Activated T-cell treated with anti-CD3 and anti-CD28 coated beads, Interleukin-2, amount 50 U/mL, for 72 hours (primary cell): ENCODE data around the gene PTPRD. TPM values are rescaled to one million over a fixed set of nuclear protein-coding genes. Genes with fewer than 3 reads are reported as not detected.

Source experiments
- ATAC-seq, 2 donors: fragments of 150-1000 bp; cut with Tn5 transposase; replicated peaks in 1 of 2; 2 replicates each; pipeline ENCODE4 v1.10.0; 2021; ENCODE audit warnings: moderate library complexity in 2 of 2, mild to moderate bottlenecking in 1 of 2
- DNase-seq, 2 donors: peaks; one replicate each; pipeline ENCODE4 v3.0.0; 2021 to 2022; ENCODE audit warnings: mixed read lengths in 1 of 2
- H3K27ac Mint-ChIP-seq: one replicate; pipeline ENCODE4 v1.8.0; 2022; ENCODE audit warnings: mild to moderate bottlenecking, moderate library complexity, mixed read lengths
- H3K27me3 Mint-ChIP-seq: one replicate; pipeline ENCODE4 v1.8.0; 2022; ENCODE audit warnings: low read depth, mixed read lengths
- H3K36me3 Mint-ChIP-seq, 2 donors: one replicate each; pipeline ENCODE4 v1.8.0; 2022; ENCODE audit warnings: mixed read lengths in 2 of 2, mild to moderate bottlenecking in 1 of 2; ENCODE audit not compliant: insufficient read depth in 2 of 2
- H3K4me1 Mint-ChIP-seq: one replicate; pipeline ENCODE4 v1.8.0; 2022; ENCODE audit warnings: low read depth, mixed read lengths
- H3K4me3 Mint-ChIP-seq, 2 donors: one replicate each; pipeline ENCODE4 v1.8.0; 2022; ENCODE audit warnings: mild to moderate bottlenecking in 2 of 2, mixed read lengths in 2 of 2, moderate library complexity in 2 of 2
- H3K9me3 Mint-ChIP-seq, 2 donors: one replicate each; pipeline ENCODE4 v1.8.0; 2022; ENCODE audit warnings: mixed read lengths in 2 of 2
- total RNA-seq, 2 donors: library from RNA; stranded (reverse); gene quantifications; one replicate each; pipeline ENCODE4 v1.2.3, GENCODE V29; 2022

The PTPRD gene
- total RNA-seq, 2 donors from 2014 or later: 0.44 TPM; not detected in 1

DNA sequence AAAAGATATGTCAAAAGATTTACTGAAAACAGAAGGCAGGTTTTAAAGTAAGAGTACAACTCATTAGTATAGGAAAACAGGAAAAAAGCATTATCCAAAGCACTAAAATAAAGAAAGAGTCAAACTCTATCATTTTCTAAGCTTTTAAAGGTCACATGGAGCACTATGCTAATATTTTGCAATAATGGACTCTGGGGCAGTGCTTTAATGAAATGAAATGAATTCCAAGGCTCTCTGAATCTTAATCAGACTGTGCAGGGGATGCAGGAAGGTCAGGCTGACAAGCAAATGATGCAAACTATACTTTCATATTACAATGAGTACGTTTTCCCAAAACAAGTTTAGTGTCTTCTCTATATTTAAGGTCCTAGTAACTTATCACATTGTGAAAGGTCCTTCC is 1831.3 kb downstream of the PTPRD start:
- no peak overlapping the region for H3K4me3 Mint-ChIP-seq
- no peaks in the 10 kb centered on the region for H3K4me1 Mint-ChIP-seq
- no peak overlapping the region for H3K27ac Mint-ChIP-seq
- no peak for ATAC-seq
- no peaks in the 10 kb centered on the region for H3K9me3 Mint-ChIP-seq
- no peaks in the 10 kb centered on the region for H3K27me3 Mint-ChIP-seq
- no peaks in the 10 kb centered on the region for H3K36me3 Mint-ChIP-seq
- DNase-seq: no peak

DNA sequence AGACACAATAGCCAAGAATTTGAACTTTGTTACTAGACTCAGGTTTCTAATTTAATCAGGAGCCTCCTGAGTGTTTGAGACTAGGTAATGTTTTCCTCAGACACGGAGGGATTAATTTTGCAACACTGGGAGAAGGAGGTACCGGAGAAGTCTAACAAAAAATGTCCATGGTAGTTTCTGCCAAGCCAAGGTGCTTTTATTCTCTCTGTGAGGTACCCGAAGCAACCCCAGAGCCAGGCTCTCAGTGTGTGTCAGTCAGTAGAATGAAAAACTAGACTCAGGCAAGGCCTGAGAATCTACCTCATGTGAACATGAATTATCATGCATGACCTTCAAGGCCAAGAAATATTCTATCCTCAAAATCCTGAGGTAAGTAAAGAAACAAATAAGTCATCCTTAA is 1832.4 kb downstream of the PTPRD start:
- no peaks in the 10 kb centered on the region for H3K36me3 Mint-ChIP-seq
- H3K4me3 Mint-ChIP-seq: no peak overlapping the region

DNA sequence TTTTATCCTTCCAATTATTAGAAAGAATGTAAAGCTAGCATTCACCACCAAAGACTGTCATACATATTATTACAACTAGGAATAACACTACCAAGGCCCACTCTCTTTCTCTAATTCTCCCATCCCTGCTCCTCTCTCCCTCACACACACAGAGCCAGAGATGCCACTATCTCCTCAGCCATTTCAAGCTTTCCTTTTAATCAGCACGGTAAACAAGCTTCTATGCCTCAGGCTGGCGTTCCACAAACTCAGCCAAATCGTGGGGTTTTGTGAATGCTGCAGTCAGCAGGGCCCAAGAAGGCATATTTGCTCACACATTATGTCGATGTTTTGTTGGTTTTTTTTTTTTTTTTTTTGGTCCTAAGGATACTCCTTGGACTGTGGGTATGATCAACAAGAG is 1833.3 kb downstream of the PTPRD start:
- Mint-ChIP-seq H3K27ac (no peak overlapping the region), H3K27me3 (no peaks in the 10 kb centered on the region), H3K4me3 (no peak overlapping the region), H3K9me3 (no peaks in the 10 kb centered on the region), H3K4me1 (no peaks in the 10 kb centered on the region), H3K36me3 (no peaks in the 10 kb centered on the region)
- DNase-seq: no peak
- ATAC-seq: no peak

More for the DNA sequence above, 1832.4 kb downstream of the PTPRD start:
- Mint-ChIP-seq H3K4me1 (no peaks in the 10 kb centered on the region), H3K27ac (no peak overlapping the region), H3K9me3 (no peaks in the 10 kb centered on the region), H3K27me3 (no peaks in the 10 kb centered on the region)
- no peak for DNase-seq
- no peak for ATAC-seq

DNA sequence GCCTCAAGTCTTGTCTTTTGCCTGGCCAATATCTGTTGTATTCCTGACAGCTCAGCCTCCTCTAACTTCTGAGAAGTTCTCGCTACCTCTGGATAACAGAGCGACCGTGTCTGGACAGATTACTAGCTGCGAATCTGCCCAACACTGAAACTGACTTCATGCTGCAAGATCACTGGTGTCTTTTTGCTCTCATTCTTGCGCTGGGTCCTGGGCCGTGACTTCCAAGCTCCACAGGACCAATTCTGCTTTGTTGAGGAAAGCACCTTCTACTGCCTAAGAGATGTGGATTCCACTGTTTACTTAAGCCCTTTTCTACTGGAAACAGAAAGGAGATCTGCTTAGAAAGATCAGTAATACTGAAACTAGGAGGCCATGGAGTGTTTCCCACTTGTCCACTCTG is 1834.4 kb downstream of the PTPRD start:
- Mint-ChIP-seq H3K9me3 (no peaks in the 10 kb centered on the region), H3K27ac (no peak overlapping the region), H3K4me1 (no peaks in the 10 kb centered on the region), H3K4me3 (no peak overlapping the region), H3K27me3 (no peaks in the 10 kb centered on the region), H3K36me3 (no peaks in the 10 kb centered on the region)
- DNase-seq: no peak
- ATAC-seq: no peak

DNA sequence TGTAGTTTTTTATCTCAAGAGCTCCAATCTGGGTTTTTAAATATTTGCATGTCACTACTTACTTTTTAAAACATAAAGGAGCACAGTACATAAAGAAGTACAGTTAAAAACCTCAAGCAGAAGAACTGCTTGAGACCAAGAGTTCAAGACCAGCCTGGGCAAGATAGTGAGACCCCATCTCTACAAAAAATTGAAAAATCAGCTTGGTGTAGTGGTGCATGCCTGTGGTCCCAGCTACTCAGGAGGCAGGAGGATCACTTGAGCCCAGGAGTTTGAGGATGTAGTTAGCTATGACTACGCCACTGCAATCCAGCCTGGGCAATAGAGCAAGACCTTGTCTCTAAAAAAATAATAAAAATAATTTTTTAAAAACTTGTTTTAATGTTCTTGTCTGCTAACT is 1840.5 kb downstream of the PTPRD start:
- Mint-ChIP-seq H3K9me3 (no peaks in the 10 kb centered on the region), H3K4me1 (no peaks in the 10 kb centered on the region), H3K27me3 (no peaks in the 10 kb centered on the region)

DNA sequence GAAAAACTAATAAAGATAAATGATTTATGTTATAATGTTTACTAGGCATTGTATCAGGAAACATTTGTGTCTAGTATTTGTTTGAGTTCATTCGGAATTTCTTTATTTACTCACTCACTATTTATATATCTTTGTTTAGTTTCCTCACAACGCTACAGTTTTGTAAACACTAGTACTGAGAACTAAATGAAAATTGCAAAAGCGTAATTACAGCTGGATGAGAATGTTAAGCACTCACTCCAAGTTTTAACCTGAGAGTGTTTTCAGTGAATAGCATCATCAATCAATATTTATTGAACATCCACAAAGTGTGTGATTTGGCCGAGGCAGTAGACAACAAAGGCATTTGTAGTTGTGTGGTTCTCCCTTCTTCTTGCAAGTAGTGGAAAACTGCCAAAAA is 1843.6 kb downstream of the PTPRD start:
- no peak overlapping the region for H3K27ac Mint-ChIP-seq
- DNase-seq: no peak
- no peaks in the 10 kb centered on the region for H3K27me3 Mint-ChIP-seq
- H3K9me3 Mint-ChIP-seq: no peaks in the 10 kb centered on the region
- H3K36me3 Mint-ChIP-seq: no peaks in the 10 kb centered on the region
- H3K4me3 Mint-ChIP-seq: no peak overlapping the region
- no peak for ATAC-seq
- no peaks in the 10 kb centered on the region for H3K4me1 Mint-ChIP-seq

More for the DNA sequence above, 1840.5 kb downstream of the PTPRD start:
- H3K27ac Mint-ChIP-seq: no peak overlapping the region
- H3K36me3 Mint-ChIP-seq: no peaks in the 10 kb centered on the region
- DNase-seq (no peak), ATAC-seq (no peak)
- no peak overlapping the region for H3K4me3 Mint-ChIP-seq

DNA sequence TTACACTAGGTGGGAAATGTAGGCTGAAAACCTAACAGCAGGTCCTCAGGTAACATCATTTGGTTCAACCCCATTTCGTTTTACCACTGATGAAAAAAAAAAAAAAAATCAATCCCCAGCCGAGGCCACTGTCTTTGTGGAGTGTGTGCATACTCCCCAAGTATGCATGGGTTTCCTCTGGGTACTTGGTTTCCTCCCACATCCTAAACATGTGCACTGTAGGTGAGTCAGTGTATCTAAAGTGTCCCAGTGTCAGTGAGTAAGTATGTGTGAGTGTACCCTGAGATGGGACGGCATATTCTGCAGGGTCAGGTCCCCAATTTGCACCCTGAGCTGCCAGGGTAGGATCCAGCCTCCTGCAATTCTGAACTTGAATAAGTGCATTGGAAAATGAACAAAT is 1846.7 kb downstream of the PTPRD start:
- ATAC-seq (no peak), DNase-seq (no peak)
- Mint-ChIP-seq H3K36me3 (no peaks in the 10 kb centered on the region), H3K9me3 (no peaks in the 10 kb centered on the region), H3K27ac (no peak overlapping the region), H3K27me3 (no peaks in the 10 kb centered on the region), H3K4me1 (no peaks in the 10 kb centered on the region), H3K4me3 (no peak overlapping the region)

DNA sequence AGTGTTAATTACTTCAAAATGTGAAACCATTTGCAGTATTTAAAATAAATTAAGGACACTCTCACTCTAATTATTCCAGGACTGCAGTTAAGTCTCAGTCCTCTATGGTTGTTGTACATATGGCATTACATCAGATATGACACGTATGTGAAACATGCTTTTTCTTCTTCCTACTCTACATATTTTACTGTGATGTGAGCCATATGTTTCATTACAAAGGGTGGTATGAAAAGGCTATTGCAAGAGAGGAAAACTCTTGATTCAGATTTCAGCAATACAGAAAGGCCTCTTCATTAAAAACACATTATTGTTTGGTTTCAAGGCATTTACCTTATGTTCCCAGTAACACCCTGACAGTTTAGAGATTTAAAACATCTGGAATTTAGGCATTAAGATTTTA is 1848.8 kb downstream of the PTPRD start:
- DNase-seq: no peak
- Mint-ChIP-seq H3K4me1 (no peaks in the 10 kb centered on the region), H3K4me3 (no peak overlapping the region)

DNA sequence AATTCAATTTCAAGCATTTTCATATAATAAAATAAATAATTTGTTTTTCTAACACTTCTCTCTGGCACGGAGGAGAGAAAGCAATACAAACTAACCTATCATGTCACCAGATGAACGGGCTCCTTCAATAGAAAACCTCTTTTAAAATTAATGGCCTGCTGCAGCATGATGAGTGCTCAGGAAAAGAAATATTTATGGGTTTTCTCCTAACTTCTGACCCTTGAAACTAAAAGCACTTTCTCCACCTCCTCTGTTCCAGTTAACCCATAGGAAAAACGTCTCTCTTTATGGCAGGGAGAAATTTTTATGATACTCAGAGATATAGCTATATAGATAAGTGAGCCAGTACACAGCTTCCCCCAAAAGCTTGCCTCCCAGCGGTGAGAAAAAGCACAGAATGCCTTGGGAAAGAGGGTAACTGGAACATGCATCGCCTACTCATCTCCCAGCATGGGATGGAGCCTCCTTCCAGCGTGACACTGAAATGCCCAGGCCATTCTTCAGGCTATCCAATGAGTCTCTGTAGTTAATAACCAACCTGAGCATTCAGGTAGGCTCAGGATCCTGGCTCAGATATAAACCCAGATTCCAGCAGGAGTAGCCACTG is 1850.2 kb downstream of the PTPRD start:
- ATAC-seq: no peak
- Mint-ChIP-seq H3K36me3 (no peaks in the 10 kb centered on the region), H3K9me3 (no peaks in the 10 kb centered on the region), H3K4me1 (no peaks in the 10 kb centered on the region), H3K27me3 (no peaks in the 10 kb centered on the region), H3K4me3 (no peak overlapping the region), H3K27ac (no peak overlapping the region)
- no peak for DNase-seq

More for the DNA sequence above, 1848.8 kb downstream of the PTPRD start:
- Mint-ChIP-seq H3K27ac (no peak overlapping the region), H3K27me3 (no peaks in the 10 kb centered on the region), H3K36me3 (no peaks in the 10 kb centered on the region), H3K9me3 (no peaks in the 10 kb centered on the region)
- ATAC-seq: no peak

DNA sequence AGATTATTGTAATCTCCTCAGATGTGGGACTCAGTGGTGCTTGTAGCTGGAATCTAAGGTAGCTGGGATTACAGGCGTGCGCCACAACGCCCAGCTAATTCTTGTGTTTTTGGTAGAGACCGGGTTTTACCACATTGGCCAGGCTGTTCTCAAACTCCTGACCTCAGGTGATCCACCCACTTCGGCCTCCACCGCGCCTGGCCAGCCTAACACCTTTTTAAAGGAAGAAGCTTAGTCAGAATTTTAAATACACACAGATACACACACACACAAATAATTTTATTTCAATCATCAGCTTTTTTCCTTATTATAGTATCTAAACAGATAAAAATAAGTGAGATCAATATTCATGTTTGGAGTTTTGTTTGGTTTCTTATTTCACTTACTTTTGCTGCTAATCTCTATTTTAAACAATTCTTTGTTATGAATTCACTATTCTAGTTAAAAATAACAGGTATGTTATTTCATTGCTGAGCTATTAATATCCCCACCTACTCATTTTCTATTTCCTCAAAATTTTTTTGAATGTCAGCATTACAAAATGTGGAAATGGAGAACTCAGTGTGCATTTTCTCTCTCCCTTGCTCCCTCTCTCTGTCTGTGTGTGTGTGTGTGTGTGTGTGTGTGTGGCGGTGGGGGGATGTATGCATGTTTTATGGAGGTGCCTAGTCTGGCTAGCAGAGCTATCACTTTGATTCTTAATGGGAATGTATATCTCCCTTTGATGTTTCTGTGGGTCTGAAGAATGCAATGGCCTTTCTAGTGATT is 1852.6 kb downstream of the PTPRD start:
- H3K27ac Mint-ChIP-seq: no peak overlapping the region
- H3K4me1 Mint-ChIP-seq: no peaks in the 10 kb centered on the region
- H3K9me3 Mint-ChIP-seq: no peaks in the 10 kb centered on the region
- H3K27me3 Mint-ChIP-seq: no peaks in the 10 kb centered on the region
- DNase-seq (no peak), ATAC-seq (no peak)
- no peaks in the 10 kb centered on the region for H3K36me3 Mint-ChIP-seq
- no peak overlapping the region for H3K4me3 Mint-ChIP-seq

DNA sequence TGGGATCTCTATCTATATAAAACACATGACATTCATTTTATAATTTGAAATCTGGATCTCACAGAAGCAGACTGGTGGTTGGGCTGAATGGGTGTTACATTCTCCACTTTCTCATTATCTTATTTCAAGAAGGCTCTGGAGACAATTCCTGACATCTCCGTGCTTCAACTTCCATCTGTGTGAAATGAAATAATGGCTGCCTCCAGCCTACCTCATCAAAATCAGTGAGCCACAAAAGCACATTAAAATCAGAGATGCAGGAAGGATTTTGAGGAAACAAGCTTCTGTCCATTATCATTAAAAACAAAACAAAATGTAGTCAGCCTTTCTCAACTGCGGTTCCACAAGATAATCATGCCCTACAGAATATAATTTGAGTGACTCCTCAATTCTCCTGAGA is 1854.9 kb downstream of the PTPRD start:
- no peaks in the 10 kb centered on the region for H3K27me3 Mint-ChIP-seq
- no peaks in the 10 kb centered on the region for H3K9me3 Mint-ChIP-seq
- H3K4me3 Mint-ChIP-seq: no peak overlapping the region
- H3K27ac Mint-ChIP-seq: no peak overlapping the region
- H3K36me3 Mint-ChIP-seq: no peaks in the 10 kb centered on the region
- ATAC-seq (no peak), DNase-seq (no peak)
- no peaks in the 10 kb centered on the region for H3K4me1 Mint-ChIP-seq

DNA sequence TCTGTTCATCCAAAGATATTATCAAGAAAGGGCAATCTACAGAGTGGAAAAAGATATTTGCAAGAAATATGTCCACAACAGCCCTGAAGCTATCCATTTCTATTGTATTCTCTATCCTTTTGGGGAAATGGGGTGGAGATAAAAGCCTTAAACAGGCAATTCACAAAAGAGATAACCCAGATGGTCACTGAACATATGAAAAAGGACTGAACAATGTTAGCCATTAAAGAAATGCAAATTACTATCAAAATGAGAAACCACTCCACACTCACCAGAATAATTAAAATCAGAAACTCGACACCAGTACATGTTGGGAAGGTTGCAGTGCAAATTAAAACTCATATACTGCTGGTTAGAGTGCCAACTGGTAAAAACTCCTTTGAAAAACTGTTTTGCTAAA is 1858.1 kb downstream of the PTPRD start:
- Mint-ChIP-seq H3K9me3 (no peaks in the 10 kb centered on the region), H3K4me1 (no peaks in the 10 kb centered on the region), H3K36me3 (no peaks in the 10 kb centered on the region), H3K27ac (no peak overlapping the region), H3K4me3 (no peak overlapping the region), H3K27me3 (no peaks in the 10 kb centered on the region)
- ATAC-seq: no peak
- DNase-seq: no peak

DNA sequence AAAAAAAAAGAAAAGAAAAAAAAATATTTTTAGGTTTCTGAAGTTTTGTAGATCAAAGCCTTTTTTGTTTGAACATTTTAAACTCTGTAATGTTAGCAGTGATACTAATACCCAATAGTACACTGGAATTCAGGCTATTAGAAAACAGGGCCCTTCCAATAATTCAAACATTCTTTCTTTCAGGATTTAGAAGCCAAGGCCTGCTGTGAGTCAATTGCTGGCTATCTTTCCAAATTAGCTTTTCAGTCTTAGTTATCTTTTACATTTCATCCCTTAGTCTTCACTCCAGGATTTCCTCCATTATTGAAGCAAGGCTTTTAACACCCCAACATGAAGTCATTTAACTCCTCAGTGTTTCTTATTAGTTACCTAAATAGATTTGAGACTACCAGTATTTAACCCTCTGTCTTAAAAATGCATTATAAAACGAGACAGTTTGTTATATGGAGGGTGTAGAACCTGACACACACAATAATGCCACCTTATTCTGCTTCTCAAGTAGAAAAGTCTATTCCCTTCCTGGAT is 1861.3 kb downstream of the PTPRD start:
- no peak overlapping the region for H3K4me3 Mint-ChIP-seq
- DNase-seq (no peak), ATAC-seq (no peak)
- no peaks in the 10 kb centered on the region for H3K9me3 Mint-ChIP-seq
- H3K27me3 Mint-ChIP-seq: no peaks in the 10 kb centered on the region
- no peaks in the 10 kb centered on the region for H3K36me3 Mint-ChIP-seq
- H3K27ac Mint-ChIP-seq: no peak overlapping the region
- H3K4me1 Mint-ChIP-seq: no peaks in the 10 kb centered on the region

DNA sequence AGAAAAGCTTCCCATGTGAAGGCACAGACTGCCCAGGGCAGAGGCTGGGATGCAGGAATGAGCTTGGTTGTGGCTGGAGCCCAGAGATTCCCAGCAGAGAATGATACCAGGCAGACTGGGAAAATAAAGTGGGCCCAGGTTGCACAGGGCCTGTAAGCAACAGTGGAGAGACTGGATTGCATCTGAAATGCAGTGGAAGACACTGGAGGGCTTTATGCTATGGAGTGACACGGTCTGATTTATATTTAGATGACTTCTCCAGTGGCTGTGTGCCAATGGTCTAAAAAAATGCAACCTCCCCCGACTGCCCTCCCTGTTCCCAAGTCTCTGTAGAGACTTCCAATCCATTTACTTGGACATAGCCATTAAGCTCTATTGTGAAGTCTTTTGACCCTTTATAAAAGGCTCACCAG is 1862.2 kb downstream of the PTPRD start:
- Mint-ChIP-seq H3K9me3 (no peaks in the 10 kb centered on the region), H3K4me1 (no peaks in the 10 kb centered on the region), H3K27ac (no peak overlapping the region), H3K36me3 (no peaks in the 10 kb centered on the region), H3K27me3 (no peaks in the 10 kb centered on the region), H3K4me3 (no peak overlapping the region)
- ATAC-seq (no peak), DNase-seq (no peak)
